NCI-H2081 treated with DMSO at 0.1 percent for 48 hours (cell line): Measurements from ENCODE around the gene NBPF20.
A peak's percentile ranks its signal among the peaks of the same experiment; 100 is the strongest.
"Not testable (repeated sequence)": the region's sequence is repeated elsewhere in the genome, so short reads cannot be mapped to it uniquely, and the experiment has no call there.

Experiments
- DNase-seq: peaks from one replicate; lab custom pipeline; 2025; lab: John Stamatoyannopoulos, UW

Gene NBPF20

GRCh38 chr1:145425436-145426029 is at the start of gene NBPF20:
NBPF20 (minus strand) TSS chr1:145425603; CDS start chr1:145405272, 20,331 bp downstream.
- DNase-seq: peak; percentile 5

GRCh38 chr1:145474837-145475368 is 49.5 kb upstream of the NBPF20 start:
- DNase-seq: not testable (repeated sequence)

- not testable (repeated sequence) for DNase-seq
These were observed 47.3 kb upstream of the NBPF20 start for GRCh38 chr1:145472731-145473130.

- DNase-seq: not testable (repeated sequence)
These were observed 46.0 kb upstream of the NBPF20 start for GRCh38 chr1:145471365-145471764.

GRCh38 chr1:145465405-145466144 is 40.2 kb upstream of the NBPF20 start:
- DNase-seq: peak; percentile 96

- not testable (repeated sequence) for DNase-seq
These were observed 39.4 kb upstream of the NBPF20 start for GRCh38 chr1:145464708-145465336.

- DNase-seq: not testable (repeated sequence)
These were observed 38.6 kb upstream of the NBPF20 start for GRCh38 chr1:145464017-145464416.

- not testable (repeated sequence) for DNase-seq
These were observed 35.3 kb upstream of the NBPF20 start for GRCh38 chr1:145460684-145461083.

- DNase-seq: not testable (repeated sequence)
These were observed 34.6 kb upstream of the NBPF20 start for GRCh38 chr1:145460048-145460447.

GRCh38 chr1:145459591-145459990 is 34.2 kb upstream of the NBPF20 start:
- DNase-seq: not testable (repeated sequence)

- not testable (repeated sequence) for DNase-seq
These were observed 33.7 kb upstream of the NBPF20 start for GRCh38 chr1:145459063-145459462.

GRCh38 chr1:145454824-145455177 is 29.4 kb upstream of the NBPF20 start:
- not testable (repeated sequence) for DNase-seq

- DNase-seq: not testable (repeated sequence)
These were observed 28.7 kb upstream of the NBPF20 start for GRCh38 chr1:145453873-145454823.

GRCh38 chr1:145452506-145452905 is 27.1 kb upstream of the NBPF20 start:
- not testable (repeated sequence) for DNase-seq

GRCh38 chr1:145451914-145452313 is 26.5 kb upstream of the NBPF20 start:
- not testable (repeated sequence) for DNase-seq

GRCh38 chr1:145445219-145445618 is 19.8 kb upstream of the NBPF20 start:
- DNase-seq: not testable (repeated sequence)

GRCh38 chr1:145442340-145442739 is 16.9 kb upstream of the NBPF20 start:
- DNase-seq: not testable (repeated sequence)

GRCh38 chr1:145431363-145432256 is 6.2 kb upstream of the NBPF20 start:
- not testable (repeated sequence) for DNase-seq

- not testable (repeated sequence) for DNase-seq
These were observed 5.4 kb upstream of the NBPF20 start for GRCh38 chr1:145430830-145431229.

GRCh38 chr1:145429329-145429728 is 3.9 kb upstream of the NBPF20 start:
- DNase-seq: not testable (repeated sequence)
